Measurements from ENCODE around the gene PRR12. TPM values are rescaled to one million over a fixed set of nuclear protein-coding genes. Genes with fewer than 3 reads are reported as not detected.

The PRR12 gene
- total and polyA plus RNA-seq, 8 donors: 21.4 to 33.7 (median 26.6) TPM

DNA sequence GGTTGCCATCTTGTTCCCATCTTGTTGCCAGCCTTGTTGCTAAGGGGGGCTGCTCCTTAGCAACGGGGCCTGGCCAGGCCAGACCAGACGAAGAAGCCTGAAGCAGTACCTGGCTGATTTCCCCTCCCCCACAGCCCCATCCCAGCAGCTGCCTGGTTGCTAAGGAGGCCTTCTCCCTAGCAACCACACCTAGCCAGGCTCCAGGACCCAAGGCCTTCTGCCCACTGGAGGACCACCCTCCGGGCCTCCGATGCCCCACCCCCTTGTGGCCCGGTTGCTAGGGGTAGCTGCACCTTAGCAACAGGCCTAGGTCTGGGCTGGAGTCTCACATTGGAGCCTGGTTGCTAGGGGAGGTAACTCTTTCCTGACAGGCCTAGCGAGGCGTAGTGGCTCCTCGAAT, 6.0 kb upstream of the PRR12 start:
- no peak for DNase-seq
- TF ChIP-seq, protein P1, sequence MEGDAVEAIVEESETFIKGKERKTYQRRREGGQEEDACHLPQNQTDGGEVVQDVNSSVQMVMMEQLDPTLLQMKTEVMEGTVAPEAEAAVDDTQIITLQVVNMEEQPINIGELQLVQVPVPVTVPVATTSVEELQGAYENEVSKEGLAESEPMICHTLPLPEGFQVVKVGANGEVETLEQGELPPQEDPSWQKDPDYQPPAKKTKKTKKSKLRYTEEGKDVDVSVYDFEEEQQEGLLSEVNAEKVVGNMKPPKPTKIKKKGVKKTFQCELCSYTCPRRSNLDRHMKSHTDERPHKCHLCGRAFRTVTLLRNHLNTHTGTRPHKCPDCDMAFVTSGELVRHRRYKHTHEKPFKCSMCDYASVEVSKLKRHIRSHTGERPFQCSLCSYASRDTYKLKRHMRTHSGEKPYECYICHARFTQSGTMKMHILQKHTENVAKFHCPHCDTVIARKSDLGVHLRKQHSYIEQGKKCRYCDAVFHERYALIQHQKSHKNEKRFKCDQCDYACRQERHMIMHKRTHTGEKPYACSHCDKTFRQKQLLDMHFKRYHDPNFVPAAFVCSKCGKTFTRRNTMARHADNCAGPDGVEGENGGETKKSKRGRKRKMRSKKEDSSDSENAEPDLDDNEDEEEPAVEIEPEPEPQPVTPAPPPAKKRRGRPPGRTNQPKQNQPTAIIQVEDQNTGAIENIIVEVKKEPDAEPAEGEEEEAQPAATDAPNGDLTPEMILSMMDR (IDR thresholded peaks at IDR 0.05): no peak
- intact Hi-C loops (cut with DNase I): no loop called here
- no peaks in the 10 kb centered on the region for H3K27me3 ChIP-seq
- ATAC-seq: no peak
- no peak overlapping the region for H3K4me3 ChIP-seq
- no peaks in the 10 kb centered on the region for H3K9me3 ChIP-seq
- H3K36me3 ChIP-seq: no peaks in the 10 kb centered on the region
- peaks cover 0 to 10% of the 10 kb centered on the region in 2 donors for H3K4me1 ChIP-seq
- no peak overlapping the region for H3K27ac ChIP-seq

- Histone ChIP-seq H3K9me3 (no peaks in the 10 kb centered on the region), H3K36me3 (no peaks in the 10 kb centered on the region), H3K4me1 (peaks cover 0 to 3% of the 10 kb centered on the region in 2 donors), H3K27me3 (no peaks in the 10 kb centered on the region), H3K4me3 (no peak overlapping the region), H3K27ac (no peak overlapping the region)
- intact Hi-C loops (cut with DNase I): no loop called here
- ATAC-seq (no peak), DNase-seq (no peak)
- TF ChIP-seq, protein P1 (IDR thresholded peaks at IDR 0.05): no peak
Measured at GRCh38 chr19:49587227-49587626, 3.8 kb upstream of the PRR12 start.

DNA sequence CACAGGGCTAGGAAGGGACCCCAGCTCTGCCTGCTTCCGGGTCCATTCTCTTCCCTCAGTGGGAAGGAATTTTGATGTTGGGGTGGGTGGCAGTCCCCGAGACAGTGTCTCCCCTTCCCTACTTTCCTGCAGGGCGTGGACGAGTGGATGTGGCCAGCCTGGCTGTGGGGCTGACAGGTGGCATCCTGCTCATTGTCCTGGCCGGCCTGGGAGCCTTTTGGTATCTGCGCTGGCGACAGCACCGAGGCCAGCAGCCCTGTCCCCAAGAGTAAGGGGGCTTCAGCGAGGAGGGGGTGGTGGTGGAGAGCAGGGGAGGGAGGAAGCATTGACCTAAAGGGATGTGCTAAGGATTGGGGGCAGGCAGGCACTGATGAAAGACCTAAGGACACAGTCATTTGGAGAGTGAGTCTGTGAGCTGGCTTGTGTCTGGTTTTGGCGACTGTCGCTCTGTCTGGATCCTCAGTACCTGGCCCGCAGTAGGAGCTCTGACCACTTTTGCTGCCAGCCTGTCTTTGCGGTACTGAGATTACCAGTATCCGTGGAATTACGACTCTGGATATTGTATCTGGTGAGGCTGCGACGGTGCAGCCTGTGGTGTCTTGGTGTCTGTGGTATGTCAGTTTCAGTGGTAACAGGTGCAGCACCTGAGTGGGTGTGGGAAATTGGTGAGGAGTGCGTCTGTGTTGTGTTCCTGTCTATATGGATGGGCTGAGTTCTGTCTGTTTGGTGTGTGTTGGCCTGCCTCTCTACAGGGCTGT, 2.4 kb upstream of the PRR12 start:
- intact Hi-C loops (cut with DNase I): no loop called here
- no peaks in the 10 kb centered on the region for H3K27me3 ChIP-seq
- no peaks in the 10 kb centered on the region for H3K36me3 ChIP-seq
- peaks cover 0 to 15% of the 10 kb centered on the region in 2 donors for H3K4me1 ChIP-seq
- no peak overlapping the region for H3K4me3 ChIP-seq
- TF ChIP-seq, protein P1 (IDR thresholded peaks at IDR 0.05): no peak
- peak in 1 of 4 donors; percentile 78 for DNase-seq
- no peaks in the 10 kb centered on the region for H3K9me3 ChIP-seq
- H3K27ac ChIP-seq: no peak overlapping the region
- ATAC-seq: no peak

DNA sequence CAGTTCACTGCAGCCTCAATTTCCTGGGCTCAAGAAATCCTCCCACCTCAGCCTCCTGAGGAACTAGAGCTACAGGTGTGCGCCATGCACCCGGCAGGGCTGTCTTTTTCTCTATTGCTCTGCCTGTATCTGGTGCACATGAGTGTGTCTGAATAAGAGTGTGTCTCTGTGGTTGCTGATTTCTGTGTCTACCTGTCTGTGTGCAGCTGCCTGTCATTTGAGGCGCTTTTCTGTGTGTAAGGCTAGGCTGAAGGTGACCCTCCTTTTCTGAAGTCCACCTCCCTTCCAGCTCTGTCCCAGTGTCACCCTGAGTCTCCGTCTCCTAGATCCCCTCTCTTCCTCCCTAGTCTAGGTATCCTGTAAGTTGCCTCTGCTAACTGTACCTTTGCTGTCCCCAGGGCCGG, 1.5 kb upstream of the PRR12 start:
- H3K36me3 ChIP-seq: peaks cover 0 to 7% of the 10 kb centered on the region in 2 donors
- no peaks in the 10 kb centered on the region for H3K9me3 ChIP-seq
- DNase-seq (no peak), ATAC-seq (no peak)
- peak overlapping the region in 1 of 2 donors; percentile 87 for H3K4me3 ChIP-seq
- TF ChIP-seq, protein P1 (IDR thresholded peaks at IDR 0.05): no peak
- intact Hi-C loops (cut with DNase I): no loop called here
- H3K4me1 ChIP-seq: peaks cover 0 to 23% of the 10 kb centered on the region in 2 donors
- peak overlapping the region; percentile 39 to 88 for H3K27ac ChIP-seq
- H3K27me3 ChIP-seq: no peaks in the 10 kb centered on the region

GRCh38 chr19:49590071-49590970, 661 bp upstream of the PRR12 start:
- Histone ChIP-seq H3K27ac (peak overlapping the region; percentile 88), H3K36me3 (peaks cover 0 to 15% of the 10 kb centered on the region in 2 donors), H3K4me1 (peaks cover 0 to 24% of the 10 kb centered on the region in 2 donors), H3K4me3 (peak overlapping the region; percentile 75 to 87), H3K27me3 (no peaks in the 10 kb centered on the region), H3K9me3 (no peaks in the 10 kb centered on the region)
- ATAC-seq: peak; percentile 87
- peak; percentile 91 to 97 (median 97) for DNase-seq
- intact Hi-C loops (cut with DNase I): no loop called here
- TF ChIP-seq, protein P1 (IDR thresholded peaks at IDR 0.05): no peak

Measured in left lung (tissue), 10 donors.